HG03066 (cell line): ENCODE results near the gene TLX3.
A peak's percentile ranks its signal among the peaks of the same experiment; 100 is the strongest.
"Not testable (repeated sequence)": the region's sequence is repeated elsewhere in the genome, so short reads cannot be mapped to it uniquely, and the experiment has no call there.

ENCODE experiments used
- ATAC-seq: cut with Tn5 transposase; IDR thresholded peaks from one replicate; pipeline ENCODE4 v1.9.1; 2021; ENCODE audit warnings: low read depth; ENCODE audit not compliant: unreplicated experiment

TLX3 gene

DNA sequence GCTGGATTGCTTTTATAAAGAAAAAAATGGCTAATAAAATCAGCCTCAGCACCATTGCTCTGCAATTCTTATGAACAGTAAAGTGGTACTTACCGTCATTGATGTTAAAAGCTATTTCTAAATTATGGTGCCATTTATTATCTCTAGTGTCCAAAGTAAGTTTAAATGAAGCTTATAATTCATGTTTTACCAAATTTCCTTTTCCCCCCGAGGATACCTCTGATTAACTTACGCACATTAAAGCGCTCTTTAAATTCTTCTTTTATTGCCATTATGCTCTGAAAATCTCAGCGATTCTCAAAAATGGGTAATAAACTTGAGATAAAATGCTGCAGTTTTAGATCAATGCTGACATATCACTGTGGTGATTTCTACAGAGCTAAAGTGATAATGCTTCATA is 13.5 kb downstream of the TLX3 start:
- no peak for ATAC-seq

DNA sequence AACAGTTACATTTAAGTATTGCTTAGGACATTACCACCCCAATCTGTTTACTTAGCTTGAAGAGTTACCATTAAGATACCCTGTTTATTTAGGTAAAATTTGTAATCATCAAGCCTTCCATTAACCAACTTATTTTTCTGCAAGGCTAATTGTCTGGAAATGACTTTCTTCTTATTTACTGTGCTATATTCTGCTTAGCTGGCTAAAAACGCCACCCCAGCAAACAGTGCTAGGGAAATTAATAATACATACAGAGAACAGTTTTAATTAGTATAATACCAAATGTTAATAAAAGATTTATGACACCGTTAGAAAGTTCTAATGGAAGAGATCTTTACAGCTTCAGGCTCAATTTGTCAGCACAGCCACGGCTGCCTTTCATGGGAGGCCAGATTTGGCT is 14.0 kb downstream of the TLX3 start:
- no peak for ATAC-seq

DNA sequence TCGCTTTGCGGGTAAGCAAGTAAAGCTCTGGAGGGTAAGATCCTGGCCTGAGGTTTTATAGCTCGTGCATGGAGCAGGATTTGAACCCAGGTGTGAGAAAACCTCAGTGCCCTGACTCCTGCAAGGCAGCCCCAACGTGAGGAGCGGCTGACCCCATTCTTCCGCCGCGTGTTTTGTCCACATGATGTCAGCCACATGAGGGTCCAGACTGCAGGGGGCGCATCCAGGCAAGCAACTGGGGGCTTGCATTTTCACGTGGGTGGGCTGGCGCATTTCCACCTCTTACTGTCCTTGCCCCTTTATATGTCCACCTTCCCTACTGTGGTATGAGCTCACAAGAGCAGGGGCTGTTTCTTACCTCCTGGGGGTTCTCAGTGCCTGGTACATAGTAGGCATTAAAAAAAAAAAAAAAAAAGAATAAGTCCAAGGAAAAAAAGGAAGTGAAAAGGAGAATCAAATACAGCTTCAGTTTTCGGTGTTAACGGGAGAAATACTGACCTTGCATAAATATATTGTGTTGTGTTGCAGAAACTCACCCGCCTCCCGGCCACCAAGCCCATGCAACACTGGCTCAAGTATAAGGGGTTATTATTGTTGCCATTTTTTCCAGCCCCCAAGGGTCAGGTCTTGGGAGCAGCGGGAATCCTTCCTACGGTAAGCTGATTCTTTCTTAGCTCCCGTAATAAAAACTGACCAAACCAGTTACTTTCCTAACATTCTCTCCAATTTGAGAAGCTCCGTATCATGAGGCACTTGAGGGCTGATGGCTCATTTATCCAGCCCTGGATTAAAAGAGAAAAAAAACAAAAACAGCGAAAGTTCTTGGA is 15.0 kb downstream of the TLX3 start:
- ATAC-seq = no peak

DNA sequence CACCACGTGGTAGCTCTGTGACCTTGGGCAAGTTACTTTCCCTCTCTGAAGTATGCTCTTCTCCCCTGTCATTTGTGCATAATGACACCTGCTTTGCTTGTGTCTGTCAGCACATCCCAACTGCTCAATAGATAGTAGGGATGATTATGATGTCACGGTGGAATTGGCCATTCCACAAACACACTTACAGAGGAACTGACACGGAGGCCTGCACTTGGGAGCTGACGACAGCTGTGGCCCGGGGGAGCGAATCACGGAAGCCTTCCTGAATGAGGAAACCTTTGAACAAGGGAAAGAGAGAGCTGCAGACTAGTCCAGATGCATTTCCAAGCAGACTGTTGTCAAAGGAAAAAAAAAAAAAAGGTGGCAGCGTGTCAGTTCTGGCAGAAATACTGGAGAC is 21.0 kb downstream of the TLX3 start:
- ATAC-seq = no peak

DNA sequence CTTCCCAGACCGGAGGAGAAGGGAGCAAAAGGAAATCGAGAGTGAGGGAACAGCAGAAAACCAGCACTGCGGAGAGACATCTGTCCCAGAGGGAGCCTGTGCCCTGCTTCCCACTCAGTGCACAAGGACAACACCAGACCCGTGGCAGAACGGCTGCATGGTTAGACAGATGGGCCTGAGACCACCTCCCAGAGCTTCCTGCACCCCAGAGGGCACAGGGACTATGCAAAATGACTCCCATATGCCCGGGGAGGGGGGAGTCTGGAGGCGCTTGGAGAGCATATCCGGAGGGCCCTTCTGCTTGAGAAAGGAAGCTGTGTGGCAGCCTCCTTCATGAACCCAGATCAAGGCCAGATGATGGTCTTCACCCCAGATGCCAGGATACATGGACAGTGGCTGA is 26.6 kb downstream of the TLX3 start:
- ATAC-seq = no peak

DNA sequence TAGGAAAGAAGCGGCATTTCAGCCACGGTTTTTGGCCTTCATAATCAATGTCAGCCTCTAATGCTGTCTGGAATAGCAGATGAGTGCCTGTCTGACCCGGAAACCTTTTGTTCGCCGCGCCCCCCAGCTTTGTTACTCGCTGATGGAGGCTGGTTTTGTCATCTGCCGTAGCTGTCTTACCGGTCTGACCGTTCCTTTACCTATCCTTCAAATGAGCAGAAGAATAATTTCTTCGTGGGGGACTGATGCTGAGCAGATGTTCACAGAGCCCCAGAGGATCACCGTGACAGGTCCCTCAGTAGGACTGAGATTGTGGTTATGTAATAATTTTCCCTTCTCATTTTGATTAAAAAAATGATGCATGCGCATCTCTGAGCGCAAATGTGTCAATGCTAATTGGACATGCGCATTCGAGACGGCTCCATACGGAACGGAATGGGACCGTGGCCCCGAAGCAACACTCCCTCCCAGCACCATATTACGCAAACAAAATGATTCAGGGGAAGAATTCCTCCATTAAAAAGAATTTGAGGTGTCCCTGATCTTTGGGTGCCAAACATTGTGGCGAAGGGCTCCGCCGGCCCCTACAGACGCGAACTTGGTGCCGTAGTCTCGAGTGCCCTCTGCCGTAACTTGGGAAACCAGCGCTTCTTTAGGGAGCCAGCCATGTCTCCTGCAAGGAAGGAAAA is 27.6 kb downstream of the TLX3 start:
- no peak for ATAC-seq

DNA sequence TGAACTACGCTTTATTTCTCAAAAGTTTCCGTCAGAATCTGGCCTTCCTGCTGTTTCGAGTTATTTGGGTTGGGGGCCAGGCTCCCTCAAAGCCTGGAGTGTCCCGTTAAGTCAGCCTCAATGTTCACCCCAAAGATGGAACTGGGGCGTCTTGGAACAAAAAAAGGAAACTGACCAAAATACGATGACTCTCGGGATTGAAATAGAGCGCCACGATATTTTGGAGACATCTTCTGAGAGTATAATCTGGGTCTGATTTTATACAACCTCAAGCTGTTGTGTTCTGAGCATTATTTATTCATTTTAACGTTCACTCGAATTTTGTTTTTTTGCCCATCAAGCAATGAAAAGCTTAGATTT is 28.1 kb downstream of the TLX3 start:
- ATAC-seq = no peak

DNA sequence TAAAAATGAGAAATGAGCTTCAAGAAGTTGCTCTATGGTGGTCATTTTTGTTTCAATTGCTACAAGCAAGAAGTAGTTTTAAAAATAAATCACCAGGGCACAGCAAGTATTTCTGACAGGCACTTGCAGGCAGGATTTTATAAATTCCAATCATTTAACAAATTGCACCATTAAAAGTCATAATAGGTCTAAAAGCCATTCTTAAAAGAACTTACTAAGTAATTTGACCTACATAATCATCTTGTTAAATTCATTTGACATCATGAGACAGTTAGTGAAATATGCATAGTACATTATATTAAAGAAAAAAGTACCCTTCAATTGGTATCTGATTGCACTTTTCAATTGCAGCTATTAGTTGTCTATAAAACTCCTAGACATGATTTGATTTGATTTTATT is 31.0 kb downstream of the TLX3 start:
- no peak for ATAC-seq

DNA sequence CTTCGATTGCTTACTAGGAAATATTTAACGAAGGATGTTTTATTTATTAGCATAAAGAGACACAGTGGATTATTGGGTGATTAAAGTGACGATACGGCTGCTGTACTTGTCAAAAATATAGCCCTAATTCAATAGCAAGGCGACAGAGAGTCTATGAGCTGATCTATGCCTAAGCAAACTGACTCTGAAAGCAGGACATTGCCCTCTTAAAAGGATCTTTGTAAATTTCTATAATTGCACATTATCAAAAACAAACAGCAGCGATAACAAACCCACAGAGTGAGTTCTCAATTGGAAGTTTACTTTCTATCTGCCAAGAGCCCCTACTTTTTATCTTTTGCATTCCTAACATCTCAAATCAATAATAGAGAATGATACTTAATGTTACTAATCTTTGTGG is 31.4 kb downstream of the TLX3 start:
- no peak for ATAC-seq

DNA sequence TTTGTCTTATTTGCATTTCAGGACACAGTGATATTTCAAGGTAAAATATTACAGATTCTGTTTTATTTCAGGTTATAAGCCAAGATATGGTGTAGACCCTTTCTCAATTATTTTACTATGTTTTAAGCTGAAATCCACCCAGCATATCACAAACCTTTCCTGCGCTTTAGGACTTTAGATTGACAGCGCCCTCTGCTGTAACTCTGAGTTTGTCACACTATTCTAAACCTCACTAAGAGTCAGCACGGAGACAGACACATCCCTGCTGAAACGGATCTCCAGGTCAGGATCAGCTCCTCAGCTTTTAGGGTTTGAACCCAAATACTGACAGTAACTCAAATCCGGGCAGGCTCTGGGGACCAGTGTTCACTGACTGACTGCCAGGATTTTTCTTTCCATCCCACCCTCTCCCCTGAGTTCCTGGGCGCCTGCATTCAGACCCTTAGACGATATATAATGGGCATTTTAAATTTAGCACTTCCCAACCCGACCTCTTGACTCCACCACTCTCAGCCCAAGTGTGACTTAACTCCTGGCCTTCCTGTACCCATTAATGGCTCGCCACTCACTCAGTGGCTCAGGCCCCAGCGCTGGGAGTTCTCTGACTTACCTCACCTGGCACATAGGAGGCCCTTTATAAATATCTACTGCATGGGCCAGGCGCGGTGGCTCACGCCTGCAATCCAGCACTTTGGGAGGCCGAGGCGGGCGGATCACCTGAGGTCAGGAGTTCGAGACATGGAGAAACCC is 33.5 kb downstream of the TLX3 start:
- peak; percentile 58 for ATAC-seq

DNA sequence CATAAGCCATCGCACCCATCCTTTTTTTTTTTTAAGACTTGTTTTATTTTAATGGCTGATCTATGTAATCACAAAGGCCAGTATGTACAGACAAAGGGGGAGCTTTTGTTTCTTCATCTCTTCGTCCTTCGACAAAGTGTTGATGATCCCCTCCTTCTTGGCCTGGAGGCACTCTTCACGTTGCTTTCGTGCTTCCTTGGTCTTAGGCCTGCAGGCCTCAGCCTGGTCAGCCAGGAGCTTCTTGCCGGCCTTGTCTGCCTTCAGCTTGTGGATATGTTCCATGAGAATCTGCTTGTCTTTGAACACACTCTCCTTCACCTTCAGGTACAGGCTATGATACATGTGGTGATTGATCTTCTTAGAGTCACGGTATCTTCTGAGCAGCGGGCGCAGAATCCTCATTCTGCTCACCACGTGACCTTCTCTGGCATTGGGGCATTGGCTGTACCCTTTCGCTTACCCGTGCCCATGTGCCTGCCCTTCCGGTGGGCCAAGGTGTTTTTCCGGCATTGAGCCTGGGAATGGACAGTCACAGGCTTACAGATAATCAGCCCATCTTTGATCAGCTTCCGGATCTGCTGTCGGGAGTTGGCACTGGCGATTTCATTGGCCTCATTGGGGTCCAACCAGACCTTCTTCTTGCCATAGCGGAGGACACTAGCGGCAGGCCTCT is 36.0 kb downstream of the TLX3 start:
- ATAC-seq = no peak

DNA sequence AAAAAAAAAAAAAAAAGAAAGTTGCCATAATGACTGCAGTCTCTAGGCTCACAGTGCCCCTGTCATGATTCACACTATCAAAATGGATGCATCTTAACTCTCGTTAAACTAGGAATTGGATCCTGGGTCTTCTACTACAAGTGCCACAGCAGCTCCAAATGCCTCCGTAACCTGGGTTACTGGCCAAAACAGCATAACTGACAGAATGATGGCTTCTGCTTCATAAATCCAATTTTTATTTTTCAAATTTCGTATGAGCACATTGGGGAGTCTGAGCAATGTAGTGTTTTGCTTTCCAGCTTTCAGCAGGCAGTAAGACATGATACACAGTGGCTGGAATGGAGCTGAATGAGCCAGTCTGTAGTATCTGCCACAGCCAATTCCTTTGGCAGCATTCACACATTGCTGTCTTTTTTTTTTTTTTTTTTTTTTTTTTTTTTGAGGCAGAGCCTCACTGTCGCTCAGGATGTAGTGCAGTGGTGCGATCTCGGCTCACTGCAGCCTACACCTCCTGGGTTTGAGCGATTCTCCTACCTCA is 42.6 kb downstream of the TLX3 start:
- no peak for ATAC-seq

DNA sequence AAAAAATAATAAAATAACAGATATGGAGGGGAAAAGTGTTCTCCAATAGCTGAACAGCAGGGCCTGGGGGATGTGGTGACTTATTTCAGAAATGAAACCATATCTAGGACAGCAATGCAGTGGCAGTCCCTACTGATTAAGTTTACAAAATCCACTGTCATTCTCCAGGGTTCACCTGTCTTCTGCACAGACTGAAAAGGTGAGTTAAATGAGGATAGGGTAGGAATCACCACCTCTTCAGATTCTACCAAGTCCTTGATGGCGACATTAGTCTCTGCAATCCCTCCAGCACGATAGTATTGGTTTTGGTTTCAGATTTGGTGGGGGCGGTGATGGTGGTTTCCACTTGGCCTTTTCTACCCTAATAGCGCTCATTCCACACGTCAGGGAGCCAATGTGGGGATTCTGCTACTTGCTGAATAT is 46.3 kb downstream of the TLX3 start:
- ATAC-seq = peak; percentile 95

DNA sequence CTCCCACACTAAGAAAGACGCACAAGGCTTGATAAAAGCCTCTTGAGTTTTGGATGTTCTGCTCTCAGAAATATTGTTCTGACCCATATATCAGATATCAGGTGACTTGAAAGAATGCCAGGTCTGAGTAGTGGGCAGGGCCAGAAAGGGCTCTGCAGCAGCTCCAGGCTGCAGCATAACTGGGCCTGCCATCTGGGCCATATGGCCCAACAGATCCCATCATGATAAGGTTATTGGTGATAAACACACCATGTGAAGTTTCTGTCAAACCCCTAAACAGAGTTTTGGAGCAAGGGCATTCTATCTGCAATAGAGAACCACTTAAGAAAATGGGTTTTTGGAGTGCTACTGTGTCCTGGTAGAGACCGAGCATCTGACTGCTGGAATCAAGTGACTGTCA is 48.8 kb downstream of the TLX3 start:
- no peak for ATAC-seq

DNA sequence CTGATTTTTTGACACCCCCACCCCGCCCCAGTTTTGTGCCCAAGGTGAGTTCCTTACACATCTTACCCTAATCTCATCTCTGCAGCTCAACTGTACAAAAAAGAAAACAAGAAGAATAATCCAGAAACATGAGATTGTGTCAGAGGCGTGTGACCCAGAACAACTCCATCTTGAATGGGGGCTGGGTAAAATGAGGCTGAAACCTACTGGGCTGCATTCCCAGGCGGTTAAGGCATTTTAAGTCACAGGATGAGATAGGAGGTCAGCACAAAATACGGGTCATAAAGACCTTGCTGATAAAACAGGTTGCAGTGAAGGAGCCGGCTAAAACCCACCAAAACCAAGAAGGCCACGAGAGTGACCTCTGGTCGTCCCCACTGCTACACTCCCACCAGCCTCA is 52.1 kb downstream of the TLX3 start:
- not testable (repeated sequence) for ATAC-seq
